HG02981 (cell line): ENCODE data around the gene FH.

Source experiments
- ATAC-seq: cut with Tn5 transposase; IDR thresholded peaks from one replicate; pipeline ENCODE4 v1.9.1; 2021; ENCODE audit warnings: mild to moderate bottlenecking, moderate library complexity; ENCODE audit not compliant: unreplicated experiment

FH gene

DNA sequence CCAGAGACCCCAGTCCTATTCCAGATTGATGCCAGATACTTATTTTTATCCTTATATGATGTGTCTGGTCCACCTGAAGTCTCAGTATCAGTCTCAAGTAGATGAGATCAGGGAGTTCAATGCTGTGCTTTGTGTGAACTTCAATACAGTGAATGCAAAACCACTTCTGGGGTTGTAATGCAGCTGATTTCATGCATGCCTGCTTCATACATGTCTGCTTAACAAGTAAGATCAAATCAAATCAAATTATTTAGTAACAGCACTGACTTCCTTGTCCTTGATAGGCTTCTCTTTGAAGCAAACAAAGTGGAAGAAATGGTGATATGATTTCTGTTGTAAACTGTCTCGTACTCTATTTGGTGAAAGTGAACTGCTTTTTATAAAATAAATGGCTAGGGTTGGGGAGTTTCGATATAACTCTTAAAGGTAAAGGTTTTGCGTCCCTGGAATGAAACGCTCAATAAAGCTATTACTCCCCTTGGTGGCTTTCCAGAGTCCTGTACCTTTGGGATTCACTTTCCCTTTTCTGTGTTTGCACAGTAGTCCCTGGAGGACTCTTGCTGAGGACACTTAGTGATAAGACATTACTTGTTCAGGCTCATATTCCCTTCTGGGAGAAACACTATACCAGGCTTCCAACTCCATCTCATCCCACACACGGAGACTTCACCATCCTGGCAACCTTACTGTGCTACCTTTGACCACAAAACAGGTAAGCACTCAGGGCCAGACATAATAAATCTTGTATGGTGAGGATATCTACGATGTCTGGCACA, 59.3 kb downstream of the FH start:
- no peak for ATAC-seq

- no peak for ATAC-seq
These were observed 60.3 kb downstream of the FH start for GRCh38 chr1:241459186-241459802.

DNA sequence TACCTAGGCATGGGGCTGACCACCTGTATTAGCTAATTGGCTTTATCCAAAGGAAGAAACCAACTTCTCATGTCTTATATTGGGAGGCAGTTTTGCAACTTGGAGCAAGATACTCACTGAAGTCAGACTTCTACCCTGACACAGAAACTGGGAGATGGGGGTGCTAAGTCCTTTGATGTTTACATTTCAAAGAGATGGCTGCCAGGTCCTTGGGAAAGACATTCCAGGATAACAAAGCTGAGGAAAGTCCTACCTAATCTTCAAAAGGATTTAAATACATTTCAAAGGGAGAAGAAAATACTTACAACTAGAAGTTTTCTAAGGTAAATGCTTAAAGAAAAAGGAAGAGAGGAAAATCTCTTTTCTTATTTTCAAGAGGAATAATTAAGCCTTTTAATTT, 62.1 kb downstream of the FH start:
- no peak for ATAC-seq

- no peak for ATAC-seq
These were observed 62.8 kb downstream of the FH start for GRCh38 chr1:241456743-241457142.

DNA sequence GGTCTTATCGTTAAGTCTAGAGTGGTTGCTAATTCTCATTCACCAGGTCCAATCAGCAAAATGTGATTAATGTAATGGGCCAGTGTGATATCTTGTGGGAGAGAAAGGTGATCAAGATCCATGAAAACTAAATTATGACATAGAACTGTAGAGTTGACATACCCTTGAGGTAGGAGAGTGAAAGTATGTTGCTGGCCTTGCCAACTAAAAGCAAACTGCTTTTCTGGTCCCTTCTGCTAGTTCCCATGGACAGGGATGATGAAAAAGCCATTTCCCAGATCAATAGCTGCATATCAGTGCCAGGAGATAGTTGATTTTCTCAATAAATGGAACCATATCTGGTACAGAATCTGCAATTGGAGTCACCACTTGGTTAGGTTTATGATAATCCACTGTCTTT, 65.8 kb downstream of the FH start:
- ATAC-seq: no peak

DNA sequence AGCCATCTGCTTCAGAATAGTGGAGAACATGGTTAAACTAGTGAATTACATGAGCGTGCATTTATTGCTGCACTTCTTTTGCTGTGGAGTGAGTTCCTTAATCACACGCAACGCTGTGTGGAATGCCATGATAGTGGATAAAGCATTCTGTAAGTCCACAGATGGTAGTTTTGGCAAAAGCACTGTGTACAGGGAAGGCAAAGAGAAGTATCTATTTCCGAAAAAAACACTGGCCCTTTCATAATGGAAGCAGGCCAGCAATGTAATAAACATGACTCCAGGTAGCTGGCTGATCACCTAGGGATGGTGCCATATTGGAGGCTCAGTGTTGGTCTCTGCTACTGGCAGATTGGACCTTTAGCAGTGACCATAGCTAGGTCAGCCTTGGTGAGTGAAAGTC, 67.6 kb downstream of the FH start:
- no peak for ATAC-seq
